SU-DHL-6 (cell line): ENCODE data around the gene MYO10.

Experiments used
- EZH2phosphoT487 ChIP-seq: fragments of 200-600 bp; sonication (generic), shearing (Covaris generic); conservative IDR thresholded peaks from 2 replicates; pipeline ENCODE4 v1.6.1; 2018; ENCODE audit warnings: mild to moderate bottlenecking, antibody characterized with exemption, low read length, moderate library complexity, mixed read lengths
- TF ChIP-seq, protein P1 (sequence below): fragments of 200-600 bp; sonication (generic); IDR thresholded peaks from one replicate; pipeline ENCODE4 v1.5.1; 2017; ENCODE audit warnings: antibody characterized with exemption, mild to moderate bottlenecking, low read length, moderate library complexity; ENCODE audit not compliant: insufficient read depth, poor library complexity, severe bottlenecking

DNA sequence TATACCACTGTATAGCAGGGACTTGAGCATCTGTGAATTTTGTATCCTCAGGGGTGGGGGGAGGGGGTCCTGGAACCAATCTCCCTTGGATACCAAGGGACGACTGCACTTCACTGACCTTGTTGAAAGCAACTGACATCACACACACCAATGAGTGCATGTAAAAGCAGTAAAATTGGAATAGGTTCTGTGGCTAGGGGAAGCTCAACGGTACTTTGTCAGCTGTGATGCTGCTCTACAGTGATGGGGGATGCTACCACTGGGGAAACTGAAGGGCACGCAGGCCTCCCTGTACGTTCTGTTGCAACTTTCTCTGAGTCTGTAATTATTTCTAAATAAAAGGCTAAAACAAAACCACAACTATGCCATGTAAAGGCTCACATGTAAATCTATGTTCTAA lies 272.2 kb downstream of the MYO10 start:
- TF ChIP-seq, protein P1, sequence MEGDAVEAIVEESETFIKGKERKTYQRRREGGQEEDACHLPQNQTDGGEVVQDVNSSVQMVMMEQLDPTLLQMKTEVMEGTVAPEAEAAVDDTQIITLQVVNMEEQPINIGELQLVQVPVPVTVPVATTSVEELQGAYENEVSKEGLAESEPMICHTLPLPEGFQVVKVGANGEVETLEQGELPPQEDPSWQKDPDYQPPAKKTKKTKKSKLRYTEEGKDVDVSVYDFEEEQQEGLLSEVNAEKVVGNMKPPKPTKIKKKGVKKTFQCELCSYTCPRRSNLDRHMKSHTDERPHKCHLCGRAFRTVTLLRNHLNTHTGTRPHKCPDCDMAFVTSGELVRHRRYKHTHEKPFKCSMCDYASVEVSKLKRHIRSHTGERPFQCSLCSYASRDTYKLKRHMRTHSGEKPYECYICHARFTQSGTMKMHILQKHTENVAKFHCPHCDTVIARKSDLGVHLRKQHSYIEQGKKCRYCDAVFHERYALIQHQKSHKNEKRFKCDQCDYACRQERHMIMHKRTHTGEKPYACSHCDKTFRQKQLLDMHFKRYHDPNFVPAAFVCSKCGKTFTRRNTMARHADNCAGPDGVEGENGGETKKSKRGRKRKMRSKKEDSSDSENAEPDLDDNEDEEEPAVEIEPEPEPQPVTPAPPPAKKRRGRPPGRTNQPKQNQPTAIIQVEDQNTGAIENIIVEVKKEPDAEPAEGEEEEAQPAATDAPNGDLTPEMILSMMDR: no peak
- no peak for TF ChIP-seq EZH2phosphoT487
